ENCODE measurements around the gene SKI.
A peak's percentile ranks its signal among the peaks of the same experiment; 100 is the strongest.

SKI gene

GRCh38 chr1:2194898-2195673 is 33.0 kb upstream of the SKI start:
- DNase-seq: peak; percentile 73

GRCh38 chr1:2195785-2196184 is 32.3 kb upstream of the SKI start:
- no peak for DNase-seq

- no peak for DNase-seq
Measured at GRCh38 chr1:2196901-2197638, 31.0 kb upstream of the SKI start.

- DNase-seq: no peak
Measured at GRCh38 chr1:2197707-2198165, 30.4 kb upstream of the SKI start.

- DNase-seq: no peak
Measured at GRCh38 chr1:2198571-2198970, 29.5 kb upstream of the SKI start.

GRCh38 chr1:2199042-2199810 is 28.9 kb upstream of the SKI start:
- no peak for DNase-seq

- DNase-seq: no peak
Measured at GRCh38 chr1:2200308-2200943, 27.7 kb upstream of the SKI start.

- DNase-seq: no peak
Measured at GRCh38 chr1:2201062-2201461, 27.1 kb upstream of the SKI start.

- DNase-seq: no peak
Measured at GRCh38 chr1:2202008-2202575, 26.0 kb upstream of the SKI start.

- no peak for DNase-seq
Measured at GRCh38 chr1:2202843-2203601, 25.1 kb upstream of the SKI start.

GRCh38 chr1:2203671-2204414 is 24.3 kb upstream of the SKI start:
- no peak for DNase-seq

GRCh38 chr1:2204415-2205190 is 23.5 kb upstream of the SKI start:
- peak; percentile 8 for DNase-seq

GRCh38 chr1:2205191-2205952 is 22.7 kb upstream of the SKI start:
- DNase-seq: peak; percentile 63

GRCh38 chr1:2206813-2207487 is 21.2 kb upstream of the SKI start:
- no peak for DNase-seq

GRCh38 chr1:2208309-2209239 is 19.5 kb upstream of the SKI start:
- DNase-seq: no peak

- no peak for DNase-seq
Measured at GRCh38 chr1:2209400-2210083, 18.6 kb upstream of the SKI start.

GRCh38 chr1:2210084-2210653 is 17.9 kb upstream of the SKI start:
- no peak for DNase-seq

Measured in NCI-H1092 treated with DMSO at 0.1 percent for 48 hours (cell line).